NCI-H187 treated with DMSO at 0.1 percent for 48 hours (cell line): ENCODE results near the gene PSEN1.

Experiments
- DNase-seq: peaks from one replicate; lab custom pipeline; 2025; lab: John Stamatoyannopoulos, UW

The PSEN1 gene

GRCh38 chr14:73239393-73240241 lies 103.3 kb downstream of the PSEN1 start:
- DNase-seq, result no peak

GRCh38 chr14:73240816-73241480 lies 104.6 kb downstream of the PSEN1 start:
- no peak for DNase-seq

DNA sequence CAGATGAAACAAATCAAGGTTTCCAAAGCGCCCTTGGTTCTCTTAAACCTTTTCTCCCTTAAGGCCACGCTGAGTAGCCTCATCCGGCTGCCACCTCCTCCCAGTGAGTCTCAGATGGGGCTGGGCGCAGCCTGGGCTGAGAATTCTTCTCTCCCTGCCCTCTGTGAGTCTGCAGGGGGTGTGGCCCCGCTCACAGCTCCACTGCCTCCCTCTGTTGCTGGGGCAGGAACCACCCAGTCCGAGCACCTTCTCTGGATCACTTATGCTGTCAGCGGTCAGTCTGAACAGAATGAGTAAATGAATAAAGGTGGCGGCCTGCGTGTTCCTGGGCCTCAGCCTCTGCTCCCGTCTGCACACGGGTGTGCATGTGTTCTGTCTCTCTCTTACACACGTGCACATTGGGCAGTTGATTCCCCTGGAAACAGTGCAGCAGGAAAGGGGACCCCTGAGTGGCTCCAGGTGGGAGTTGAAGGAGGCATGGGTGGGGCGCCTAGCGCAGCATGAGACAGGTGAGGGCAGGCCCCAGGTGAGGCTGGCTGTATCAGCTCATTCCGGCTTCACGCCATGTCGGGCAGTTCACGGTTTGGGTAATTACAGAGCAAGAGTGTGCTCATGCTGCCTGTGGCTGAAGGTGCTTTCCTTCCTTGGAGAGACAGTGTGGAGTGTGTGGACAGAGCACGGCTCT lies 105.3 kb downstream of the PSEN1 start:
- no peak for DNase-seq

DNA sequence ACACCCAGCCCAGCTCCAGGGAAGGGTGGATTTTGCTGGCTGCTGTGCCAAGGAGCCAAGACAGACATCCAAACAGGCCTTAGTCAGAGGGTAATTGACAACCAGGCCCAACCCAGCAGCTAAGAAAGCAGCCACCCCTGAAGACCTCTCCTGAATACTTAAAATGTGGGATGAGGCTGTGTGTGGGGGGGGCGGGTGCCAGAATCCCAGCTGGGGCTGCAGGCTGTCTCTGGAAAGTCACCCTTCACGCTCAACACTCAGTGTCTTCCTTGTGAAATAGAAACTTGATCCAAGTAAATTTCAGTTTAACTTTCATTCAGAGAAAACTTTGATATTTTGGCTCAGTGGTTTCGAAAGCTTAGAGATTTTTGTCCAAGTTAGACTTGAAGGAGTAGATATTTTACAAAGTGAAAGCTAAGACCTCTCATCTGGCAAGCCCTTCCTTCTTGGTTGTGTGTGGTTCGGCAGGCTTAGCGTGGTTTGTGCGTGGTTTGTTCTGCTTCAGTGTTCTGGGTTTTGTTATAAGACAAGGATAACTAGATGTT lies 106.1 kb downstream of the PSEN1 start:
- no peak for DNase-seq

DNA sequence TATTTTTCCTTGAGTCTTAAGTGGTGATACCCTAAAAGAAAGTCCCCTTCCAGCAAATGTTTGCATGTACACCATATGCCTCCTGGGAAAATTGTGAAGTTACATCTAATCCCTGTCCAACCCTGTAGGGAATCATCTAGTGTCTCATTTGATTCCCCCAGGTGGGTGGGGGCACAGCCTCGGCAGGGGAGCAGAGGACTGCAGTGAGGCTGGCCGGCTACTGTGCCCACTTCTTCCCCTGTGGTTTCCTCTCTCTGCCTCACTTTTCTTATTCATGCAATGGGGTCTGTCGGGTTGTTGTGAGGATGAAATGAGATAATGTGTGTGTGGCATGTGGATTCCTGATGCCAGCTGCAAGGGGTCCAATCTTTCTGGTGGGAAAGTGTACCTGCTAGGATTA lies 107.0 kb downstream of the PSEN1 start:
- DNase-seq, result no peak

DNA sequence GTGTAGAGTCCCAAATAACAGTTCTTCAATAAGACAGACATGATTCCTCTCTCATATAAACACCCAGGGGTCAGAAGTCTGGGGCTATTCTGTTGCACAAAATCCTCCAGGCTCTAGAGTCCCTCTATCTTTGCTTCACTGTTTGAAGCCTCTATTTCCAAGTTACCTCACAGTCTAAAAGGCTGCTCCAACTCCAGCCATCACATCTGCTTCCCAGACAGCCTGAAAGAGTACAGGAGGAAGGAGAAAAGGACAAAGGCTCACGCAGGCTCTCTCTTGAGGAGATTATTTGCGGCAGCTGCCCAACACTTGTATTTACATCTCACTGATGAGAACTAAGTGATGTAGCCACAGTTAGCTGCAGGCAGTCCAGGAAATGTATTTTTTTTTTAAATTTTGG lies 107.4 kb downstream of the PSEN1 start:
- no peak for DNase-seq

DNA sequence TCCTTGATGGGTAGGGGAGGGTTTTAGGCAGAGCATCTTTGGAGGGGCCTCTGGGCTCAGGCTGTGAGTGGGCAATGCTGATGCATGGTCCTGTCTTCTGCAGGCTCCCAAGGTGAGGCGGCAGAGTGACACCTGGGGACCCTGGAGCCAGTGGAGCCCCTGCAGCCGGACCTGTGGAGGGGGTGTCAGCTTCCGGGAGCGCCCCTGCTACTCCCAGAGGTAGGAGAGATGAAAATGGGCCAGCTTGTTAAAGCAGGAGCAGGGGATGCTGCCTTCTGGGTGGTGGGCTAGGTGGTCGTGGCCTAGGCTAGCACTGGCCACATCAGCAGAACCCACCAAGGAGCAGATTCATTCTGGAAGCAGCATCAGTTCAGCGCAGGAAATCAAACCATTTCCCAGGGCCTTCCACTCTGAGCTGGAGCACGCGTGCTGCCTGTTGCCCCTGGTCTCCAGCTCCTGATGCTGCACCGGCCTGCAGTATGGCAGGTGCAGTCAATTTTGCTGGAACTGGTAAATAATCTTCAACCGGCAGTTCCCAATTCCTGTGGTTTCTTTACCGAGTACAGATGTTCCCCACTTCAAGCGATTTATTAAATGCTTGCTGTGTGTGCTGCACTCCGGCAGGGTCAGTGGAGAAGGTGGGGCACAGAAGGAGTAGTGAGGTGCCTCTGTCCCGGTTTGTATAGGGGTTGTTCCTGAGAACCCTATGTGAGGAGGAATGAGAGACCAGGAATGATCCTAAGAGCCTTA lies 108.4 kb downstream of the PSEN1 start:
- no peak for DNase-seq

DNA sequence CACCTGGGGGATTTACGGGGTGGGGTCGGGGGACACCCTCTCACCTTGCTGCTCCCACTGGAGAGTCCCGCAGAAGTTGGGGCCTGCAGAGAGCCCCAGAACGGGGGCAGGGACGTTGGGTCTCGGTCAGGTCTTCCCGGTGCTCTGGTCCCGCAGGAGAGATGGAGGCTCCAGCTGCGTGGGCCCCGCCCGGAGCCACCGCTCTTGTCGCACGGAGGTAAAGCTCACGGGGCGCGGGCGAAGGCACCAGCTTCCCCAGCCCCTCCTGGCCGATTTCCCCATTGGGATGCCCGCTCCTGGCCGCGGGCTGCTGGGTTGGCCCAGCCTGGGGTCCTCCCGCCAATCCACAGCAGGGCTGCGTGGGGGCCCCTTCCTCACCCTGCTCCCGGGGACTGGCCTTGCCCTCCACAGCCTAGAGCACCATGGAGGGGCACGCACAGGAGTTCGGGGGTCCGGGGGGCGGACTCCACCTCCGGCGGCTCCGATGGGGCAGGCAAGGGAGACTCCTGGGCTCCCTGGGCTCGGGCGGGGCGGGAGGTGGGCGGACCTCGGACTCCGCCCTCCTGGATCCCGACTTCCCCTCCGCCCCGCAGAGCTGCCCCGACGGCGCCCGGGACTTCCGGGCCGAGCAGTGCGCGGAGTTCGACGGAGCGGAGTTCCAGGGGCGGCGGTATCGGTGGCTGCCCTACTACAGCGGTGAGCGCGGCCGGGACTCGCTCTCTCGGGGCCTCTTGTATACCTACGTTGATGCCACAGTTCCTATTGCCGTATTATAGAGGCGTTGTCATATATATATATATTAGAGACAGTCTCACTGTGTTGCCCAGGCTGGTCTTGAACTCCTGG lies 109.4 kb downstream of the PSEN1 start:
- no peak for DNase-seq

DNA sequence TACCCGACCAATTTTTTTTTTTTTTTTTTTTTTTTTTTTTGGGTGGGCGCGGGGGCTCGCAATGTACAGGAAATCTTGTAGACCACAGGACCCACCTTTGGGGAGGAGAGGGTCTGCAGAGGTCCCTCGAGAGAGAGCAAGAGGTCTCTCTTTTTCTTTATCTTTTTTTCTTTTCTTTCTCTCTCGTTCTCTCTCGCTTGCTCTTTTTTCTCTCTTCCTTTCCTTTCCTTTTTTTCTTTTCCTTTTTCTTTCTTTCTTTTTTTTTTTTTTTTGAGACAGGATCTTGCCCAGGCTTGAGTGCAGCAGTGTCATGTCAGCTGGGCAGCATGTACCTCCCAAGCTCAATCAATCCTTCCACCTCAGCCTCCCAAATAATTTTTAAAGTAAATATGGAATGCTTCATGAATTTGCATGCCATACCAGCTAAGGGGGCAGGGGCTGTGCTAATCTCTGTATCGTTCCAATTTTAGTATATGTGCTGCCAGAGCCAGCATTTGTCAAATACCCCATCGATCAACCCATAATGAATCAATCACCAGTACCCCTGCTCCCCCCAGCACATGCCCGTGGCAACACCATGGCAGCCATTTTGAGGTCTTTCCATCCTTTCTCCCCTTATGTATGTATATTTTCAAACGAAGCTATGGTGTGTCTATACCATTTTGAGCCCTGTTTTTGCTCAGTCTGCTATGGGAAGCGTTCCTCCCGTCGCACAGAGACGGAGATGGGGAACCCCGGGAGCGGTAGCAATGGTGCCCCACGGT lies 110.3 kb downstream of the PSEN1 start:
- DNase-seq, result no peak

DNA sequence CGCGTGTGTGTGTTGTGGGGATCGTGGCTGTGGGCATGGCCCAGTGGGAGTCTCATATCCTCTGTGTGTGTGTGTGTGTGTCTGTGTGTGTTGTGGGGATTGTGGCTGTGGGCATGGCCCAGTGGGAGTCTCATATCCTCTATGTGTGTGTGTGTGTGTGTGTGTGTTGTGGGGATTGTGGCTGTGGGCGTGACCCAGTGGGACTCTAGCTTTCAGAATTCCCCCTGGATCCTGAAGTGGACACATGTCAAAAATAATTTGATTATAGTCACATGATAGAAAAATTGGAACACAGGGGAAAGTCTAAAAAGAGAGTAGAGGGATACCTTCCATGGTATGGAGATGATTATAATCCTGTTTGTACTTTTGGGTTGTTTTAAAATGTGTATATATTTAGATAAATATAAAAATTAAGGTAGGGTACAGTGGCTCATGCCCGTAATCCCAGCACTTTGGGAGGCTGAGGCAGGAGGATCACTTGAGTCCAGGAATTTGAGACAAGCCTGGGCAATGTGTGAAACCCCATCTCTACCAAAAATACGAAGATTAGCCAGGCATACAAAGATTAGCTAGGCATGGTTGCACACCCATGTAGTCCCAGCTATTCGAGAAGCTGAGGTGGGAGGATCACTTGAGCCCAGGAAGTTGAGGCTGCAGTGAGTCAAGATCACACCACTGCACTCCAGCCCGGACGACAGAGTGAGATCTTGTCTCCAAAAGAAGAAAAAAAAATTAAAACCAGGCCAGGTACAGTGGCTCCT lies 112.0 kb downstream of the PSEN1 start:
- no peak for DNase-seq

DNA sequence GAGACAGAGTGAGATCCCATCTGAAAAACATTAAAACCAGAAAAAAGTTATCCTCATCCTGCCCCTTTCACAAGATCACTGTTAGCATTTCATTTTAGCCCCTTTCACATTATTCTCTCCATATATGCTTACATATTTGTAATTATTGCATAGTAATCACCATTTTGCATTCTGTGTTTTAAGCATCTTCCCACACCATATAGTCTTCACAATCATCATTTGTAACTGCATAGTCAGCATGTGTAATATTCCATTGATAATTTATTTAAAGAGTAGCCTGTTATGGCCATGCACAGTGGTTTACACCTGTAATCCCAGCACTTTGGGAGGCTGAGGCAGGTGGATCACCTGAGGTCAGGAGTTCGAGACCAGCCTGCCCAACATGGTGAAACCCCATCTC lies 112.8 kb downstream of the PSEN1 start:
- no peak for DNase-seq

GRCh38 chr14:73249564-73250316 lies 113.4 kb downstream of the PSEN1 start:
- DNase-seq, result no peak

GRCh38 chr14:73250317-73250713 lies 114.0 kb downstream of the PSEN1 start:
- no peak for DNase-seq

DNA sequence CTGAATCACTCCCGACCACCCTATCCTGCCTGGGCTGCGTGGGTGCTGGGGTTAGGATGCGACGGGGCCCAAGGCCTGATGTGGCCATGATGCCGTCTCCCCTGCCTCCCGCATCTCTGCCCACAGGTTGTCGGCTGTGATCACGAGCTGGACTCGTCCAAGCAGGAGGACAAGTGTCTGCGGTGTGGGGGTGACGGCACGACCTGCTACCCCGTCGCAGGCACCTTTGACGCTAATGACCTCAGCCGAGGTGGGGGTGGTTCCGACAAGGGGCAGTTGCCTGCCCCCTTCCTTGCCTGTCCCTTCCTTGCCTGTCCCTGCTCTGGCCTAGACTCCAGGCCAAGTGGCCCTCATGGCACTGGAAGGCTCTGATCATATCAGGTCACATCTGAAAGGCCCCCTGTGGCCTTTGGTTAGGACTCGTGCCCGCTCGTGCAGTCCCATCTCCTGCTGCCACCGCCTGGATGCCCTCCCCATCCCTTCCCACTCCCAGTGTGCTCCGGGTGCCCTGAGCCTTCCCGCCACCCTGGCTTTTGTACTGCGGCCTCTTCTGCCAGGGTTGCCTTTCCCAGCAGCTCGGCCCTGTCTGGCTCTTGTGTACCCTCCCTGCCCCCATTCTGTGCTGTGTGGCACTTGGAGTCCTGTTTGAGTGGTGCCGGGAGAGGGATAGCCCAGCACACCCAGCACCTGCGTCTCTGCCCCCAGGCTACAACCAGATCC lies 114.6 kb downstream of the PSEN1 start:
- DNase-seq, result no peak

- DNase-seq, result no peak
Observed at GRCh38 chr14:73251516-73252215, 115.4 kb downstream of the PSEN1 start.

- no peak for DNase-seq
Observed at GRCh38 chr14:73252491-73253322, 116.4 kb downstream of the PSEN1 start.

DNA sequence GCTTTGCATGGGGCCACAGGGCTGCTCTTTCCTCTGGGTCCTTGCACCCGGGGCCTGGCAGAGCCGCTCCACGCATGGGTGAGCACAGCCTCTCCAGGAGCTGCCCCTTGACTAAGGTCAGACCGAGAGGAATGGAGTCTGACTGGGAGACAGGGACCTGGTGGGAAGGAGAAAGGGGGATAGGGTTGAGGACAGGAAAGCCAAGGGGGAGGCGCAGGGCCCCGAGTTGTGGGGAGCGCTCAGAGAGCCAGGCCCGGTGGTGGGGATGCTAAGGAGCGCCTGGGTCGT lies 117.0 kb downstream of the PSEN1 start:
- no peak for DNase-seq
